Measurements from ENCODE around the gene ZBTB11. TPM values are rescaled to one million over a fixed set of nuclear protein-coding genes. Genes with fewer than 3 reads are reported as not detected.

The ZBTB11 gene, protein sequence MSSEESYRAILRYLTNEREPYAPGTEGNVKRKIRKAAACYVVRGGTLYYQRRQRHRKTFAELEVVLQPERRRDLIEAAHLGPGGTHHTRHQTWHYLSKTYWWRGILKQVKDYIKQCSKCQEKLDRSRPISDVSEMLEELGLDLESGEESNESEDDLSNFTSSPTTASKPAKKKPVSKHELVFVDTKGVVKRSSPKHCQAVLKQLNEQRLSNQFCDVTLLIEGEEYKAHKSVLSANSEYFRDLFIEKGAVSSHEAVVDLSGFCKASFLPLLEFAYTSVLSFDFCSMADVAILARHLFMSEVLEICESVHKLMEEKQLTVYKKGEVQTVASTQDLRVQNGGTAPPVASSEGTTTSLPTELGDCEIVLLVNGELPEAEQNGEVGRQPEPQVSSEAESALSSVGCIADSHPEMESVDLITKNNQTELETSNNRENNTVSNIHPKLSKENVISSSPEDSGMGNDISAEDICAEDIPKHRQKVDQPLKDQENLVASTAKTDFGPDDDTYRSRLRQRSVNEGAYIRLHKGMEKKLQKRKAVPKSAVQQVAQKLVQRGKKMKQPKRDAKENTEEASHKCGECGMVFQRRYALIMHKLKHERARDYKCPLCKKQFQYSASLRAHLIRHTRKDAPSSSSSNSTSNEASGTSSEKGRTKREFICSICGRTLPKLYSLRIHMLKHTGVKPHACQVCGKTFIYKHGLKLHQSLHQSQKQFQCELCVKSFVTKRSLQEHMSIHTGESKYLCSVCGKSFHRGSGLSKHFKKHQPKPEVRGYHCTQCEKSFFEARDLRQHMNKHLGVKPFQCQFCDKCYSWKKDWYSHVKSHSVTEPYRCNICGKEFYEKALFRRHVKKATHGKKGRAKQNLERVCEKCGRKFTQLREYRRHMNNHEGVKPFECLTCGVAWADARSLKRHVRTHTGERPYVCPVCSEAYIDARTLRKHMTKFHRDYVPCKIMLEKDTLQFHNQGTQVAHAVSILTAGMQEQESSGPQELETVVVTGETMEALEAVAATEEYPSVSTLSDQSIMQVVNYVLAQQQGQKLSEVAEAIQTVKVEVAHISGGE
- total RNA-seq: 62.3 TPM

DNA sequence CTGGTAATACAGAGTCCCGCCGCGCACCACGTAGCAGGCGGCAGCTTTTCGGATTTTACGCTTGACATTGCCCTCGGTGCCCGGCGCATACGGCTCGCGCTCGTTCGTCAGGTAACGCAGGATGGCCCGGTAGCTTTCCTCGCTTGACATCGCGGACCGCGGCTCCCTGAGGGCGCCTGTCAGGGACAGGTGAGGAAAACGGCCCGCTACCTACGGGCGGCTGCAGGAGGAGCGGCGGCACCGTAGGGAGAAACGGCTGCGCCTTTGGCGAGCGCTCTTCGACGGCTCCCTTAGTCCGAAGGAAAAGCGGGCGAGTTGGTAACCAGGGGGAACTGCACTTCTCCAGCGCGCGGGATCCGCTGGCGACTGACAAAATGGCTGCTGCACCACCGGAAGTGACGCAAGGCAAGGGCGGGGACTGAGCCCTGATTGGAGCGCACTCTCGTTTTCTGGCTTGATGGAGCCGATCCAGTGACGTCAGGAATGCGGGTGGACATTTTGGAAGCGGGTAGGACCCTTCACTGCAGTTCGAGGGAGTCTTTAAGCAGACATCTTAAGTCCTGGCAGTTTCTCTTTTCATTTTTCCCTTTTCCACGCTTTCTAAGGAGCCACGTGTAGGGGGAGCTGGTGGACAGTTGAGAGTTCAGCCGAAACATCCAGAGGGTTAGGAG is at the start of gene ZBTB11:
Gene ZBTB11, minus strand, starts transcription at position 368 of the 671 bp plus-strand sequence. Its CDS starts 218 bp downstream, at position 150.

DNA sequence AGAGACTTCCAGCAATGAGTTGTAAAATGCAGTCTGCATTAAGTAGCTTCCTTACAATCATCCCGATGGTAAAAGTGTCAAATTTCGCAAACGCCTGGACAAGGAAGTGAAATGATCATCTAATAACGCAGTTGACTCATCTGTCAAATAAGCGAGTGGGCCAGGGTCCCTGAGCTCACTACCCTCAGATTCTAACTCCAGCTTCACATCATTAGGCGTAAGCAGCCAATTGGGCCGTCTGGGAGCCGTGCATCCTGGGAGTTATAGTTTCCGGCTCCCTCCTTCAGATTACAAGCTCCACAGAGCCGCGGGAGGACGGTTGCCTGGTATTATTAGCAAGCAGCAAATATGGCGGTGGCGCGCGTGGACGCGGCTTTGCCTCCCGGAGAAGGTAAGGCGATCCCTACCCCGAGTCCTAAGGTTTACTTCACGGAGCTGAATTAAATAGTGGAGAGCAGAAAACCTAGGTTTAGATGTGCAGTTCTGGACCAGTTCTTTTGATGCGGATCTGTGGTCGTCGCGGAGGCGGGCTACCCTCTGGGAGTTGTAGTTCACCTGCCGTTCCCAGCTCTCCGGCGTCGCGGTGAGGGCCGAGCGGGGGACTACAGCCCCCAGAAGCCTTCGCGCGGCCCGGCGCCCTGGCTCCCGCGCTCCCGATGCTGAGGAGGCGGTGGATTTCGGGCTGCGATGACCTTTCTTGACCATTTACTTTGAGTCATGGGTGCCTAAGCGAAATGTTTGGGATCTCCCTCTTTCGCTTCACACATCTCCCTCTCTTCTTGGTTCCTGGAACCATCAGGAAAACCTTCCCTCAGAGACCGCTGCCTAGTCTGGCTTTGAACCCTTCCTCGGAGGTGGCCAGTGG is 47.6 kb upstream of the ZBTB11 start, which contains the start of gene CEP97:
Gene CEP97, plus strand, starts transcription at position 286 of the 865 bp plus-strand sequence. Its CDS starts 63 bp downstream, at position 349.

Small RNAs within 50 kb of the gene (small RNA-seq; reads per million reads assigned to genes)
- gene RF00019 (ENCODE audit: low replicate concordance): not detected
- gene RNU6-1256P (ENCODE audit: low replicate concordance): not detected
- 1.2 reads per million, percentile 73 among the genes with 10 or more reads in this experiment for gene RNY1P12 (ENCODE audit: low replicate concordance)

Other genes with a start within 250 kb of the ZBTB11 start
- gene SENP7, start 163.9 kb downstream of the ZBTB11 start, total RNA-seq: 174 TPM
- gene TRMT10C, start 115.3 kb downstream of the ZBTB11 start, total RNA-seq: 27.2 TPM
- gene PCNP, start 103.0 kb downstream of the ZBTB11 start, total RNA-seq: 102 TPM
- 2,198 TPM for gene RPL24, start 9.6 kb upstream of the ZBTB11 start, total RNA-seq
- 73.6 TPM for gene CEP97, start 47.5 kb upstream of the ZBTB11 start, total RNA-seq
- 26.3 TPM for gene NXPE3, start 102.1 kb upstream of the ZBTB11 start, total RNA-seq
- 3.4 TPM for gene NFKBIZ, start 172.4 kb upstream of the ZBTB11 start, total RNA-seq